HT1080 (cell line): ENCODE data around the gene PXN. TPM values are rescaled to one million over a fixed set of nuclear protein-coding genes. Genes with fewer than 3 reads are reported as not detected.

Source experiments
- DNase-seq: peaks from one replicate; pipeline ENCODE4 v3.0.0-alpha.2; 2015; ENCODE audit warnings: low read depth
- small RNA-seq: library from RNA; depleted of rRNA; stranded (forward); fragments of <200 nt; gene quantifications from one replicate; pipeline ENCODE3, GENCODE V24; 2014
- total RNA-seq: library from RNA; depleted of rRNA; stranded (reverse); fragments of >200 nt; shearing (Covaris generic); gene quantifications from 2 replicates; pipeline ENCODE4 v1.2.3, GENCODE V29; 2014; rRNA removed

The PXN gene
- total RNA-seq, 1 experiment from 2014 or later = 238 TPM

DNA sequence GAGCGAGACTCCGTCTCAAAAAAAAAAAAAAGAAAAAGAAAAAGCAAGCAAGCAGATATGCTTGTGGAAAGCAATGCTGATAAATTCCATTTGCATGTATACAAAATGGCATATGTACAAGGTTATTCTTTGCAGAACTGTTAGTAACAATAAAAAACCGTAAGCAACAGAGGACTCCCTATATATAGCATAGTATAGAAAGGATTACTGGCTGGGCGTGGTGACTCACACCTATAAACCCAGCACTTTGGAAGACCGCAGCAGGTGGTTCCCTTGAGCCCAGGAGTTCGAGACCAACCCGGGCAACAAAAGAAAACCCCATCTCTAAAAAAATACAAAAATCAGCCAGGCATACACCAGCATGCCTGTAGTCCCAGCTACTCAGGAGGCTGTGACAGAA is 84.6 kb downstream of the PXN start:
- no peak for DNase-seq

DNA sequence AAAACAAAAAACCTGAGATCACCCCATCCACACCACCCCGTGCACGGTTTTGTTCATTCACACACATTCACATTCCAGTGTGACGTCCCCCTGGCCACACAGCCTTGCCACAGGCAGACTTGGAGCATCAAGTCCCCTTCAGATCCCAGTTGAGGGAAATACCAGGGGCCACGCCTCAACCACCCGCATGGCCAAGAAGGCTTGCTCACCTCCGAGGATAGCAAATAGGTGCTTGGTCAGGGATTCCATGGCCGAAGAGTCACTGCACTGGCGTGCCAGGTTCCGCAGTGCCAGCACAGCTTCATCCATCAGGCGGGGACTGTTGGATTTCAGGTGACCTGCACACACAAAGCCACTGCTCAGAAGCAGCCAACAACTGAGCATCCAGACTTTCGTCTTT is 90.0 kb downstream of the PXN start:
- DNase-seq = no peak

DNA sequence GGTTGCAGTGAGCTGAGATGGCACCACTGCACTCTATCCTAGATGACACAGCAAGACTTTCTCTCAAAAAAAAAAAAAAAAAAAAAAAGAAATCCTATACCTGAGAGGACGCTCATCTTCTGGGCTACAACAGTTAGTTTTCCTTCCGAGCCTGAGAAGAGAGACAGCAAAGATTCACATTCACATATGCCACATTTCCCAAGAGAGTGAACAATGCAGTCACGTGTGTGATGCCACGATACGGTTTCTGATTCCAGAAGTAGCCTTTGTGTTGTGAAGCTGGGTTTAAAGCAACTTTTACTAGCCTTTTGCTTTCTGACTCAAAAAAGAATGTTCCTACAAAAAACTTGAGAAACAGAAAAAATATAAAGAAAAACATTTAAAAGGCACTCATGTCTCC is 90.5 kb downstream of the PXN start:
- DNase-seq = no peak

DNA sequence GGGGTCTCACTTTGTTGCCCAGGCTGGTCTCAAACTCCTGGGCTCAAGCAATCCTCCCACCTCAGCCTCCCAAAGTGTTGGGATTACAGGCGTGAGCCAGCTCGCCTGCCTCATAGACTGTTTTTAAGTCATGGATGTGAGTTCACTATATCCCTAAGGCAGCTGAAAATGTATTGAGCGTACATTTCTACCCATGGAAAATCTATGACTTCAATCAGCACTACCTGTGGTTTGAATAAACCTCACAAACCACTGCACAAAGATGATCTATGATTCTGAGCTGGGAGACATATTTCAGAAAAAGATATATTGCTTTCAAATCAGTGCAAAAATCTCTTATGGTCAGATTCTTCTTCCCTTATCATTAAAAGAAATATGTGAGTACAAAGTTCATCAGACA is 93.5 kb downstream of the PXN start:
- no peak for DNase-seq

DNA sequence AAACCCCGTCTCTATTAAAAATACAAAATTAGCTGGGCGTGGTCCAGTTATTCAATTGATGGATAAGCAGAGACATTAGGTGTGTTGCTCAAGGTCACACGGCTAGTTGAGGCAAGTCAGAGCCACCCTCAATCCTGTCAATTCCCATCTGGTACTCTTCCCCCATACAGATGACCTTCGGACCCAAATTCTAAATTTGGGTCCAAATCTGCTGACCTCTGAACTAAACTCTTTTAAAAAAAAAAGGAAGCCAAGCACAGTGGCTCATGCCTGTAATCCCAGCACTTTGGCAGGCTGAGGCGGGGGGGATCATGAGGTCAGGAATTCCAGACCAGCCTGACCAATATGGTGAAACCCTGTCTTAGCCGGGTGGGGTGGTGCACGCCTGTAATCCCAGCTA is 94.9 kb downstream of the PXN start:
- no peak for DNase-seq

DNA sequence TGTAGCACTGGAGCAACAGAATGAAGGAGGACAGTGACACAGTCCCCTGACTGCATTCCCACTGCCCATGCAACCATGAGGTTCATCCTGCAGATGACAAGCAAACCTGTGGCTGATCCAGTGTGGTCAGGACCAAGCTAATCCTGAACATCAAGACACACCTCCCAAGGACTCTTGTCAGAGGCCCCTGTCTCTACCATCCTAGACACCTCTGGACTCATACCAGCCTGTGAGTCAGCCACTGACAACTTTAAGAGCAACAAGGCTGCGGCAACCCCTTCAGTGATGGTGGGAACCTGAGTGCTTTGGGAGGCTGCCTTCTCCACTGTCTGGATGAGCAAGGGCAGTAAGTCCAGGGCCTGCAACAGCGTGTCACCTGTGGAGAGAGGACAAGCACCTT is 95.6 kb downstream of the PXN start:
- DNase-seq = peak; percentile 20

DNA sequence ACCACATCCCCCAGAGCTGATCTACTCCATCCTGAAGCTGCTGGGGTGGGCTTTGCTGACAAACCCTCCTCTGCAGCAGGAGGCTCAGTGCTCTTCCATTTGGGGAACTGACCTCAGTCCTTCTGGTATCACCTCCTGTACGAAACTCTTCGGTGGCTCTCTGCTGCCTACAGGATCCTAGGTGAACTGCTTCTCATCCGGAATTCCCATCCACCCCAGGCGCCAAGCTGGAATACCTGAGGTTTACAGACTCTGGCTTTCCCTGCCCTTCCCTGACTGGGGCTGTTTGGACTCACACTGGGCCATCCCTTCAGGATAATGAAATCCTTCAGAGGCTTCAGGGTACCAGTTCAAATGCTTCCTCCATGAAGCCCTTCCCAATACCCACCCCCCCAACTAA is 97.2 kb downstream of the PXN start:
- DNase-seq = no peak

DNA sequence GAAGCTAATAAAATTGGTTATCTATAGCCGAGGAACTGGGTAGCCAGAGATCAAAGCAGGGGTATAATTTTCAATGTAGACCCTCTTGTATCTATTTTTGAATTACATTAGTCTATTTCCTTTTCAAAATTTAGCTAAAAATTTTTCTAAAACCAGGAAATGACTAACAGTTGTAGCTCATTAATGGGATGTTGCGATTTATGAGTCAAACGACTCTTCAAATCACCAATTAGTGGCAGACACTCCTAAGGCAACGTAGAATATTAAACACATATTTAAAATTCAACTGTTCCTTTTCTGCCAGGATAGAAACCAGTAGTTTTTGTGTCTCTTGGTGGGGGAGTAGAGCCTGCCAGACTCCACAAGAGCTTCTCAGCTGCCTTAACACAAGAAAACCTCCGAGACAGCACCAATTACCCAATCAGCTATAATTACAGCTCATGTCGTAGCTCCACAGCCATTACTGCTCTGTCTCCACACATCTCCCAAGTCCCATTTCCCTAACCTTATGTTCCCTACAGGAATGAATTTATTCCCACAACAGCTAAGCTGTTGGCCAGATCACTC is 97.9 kb downstream of the PXN start:
- no peak for DNase-seq

DNA sequence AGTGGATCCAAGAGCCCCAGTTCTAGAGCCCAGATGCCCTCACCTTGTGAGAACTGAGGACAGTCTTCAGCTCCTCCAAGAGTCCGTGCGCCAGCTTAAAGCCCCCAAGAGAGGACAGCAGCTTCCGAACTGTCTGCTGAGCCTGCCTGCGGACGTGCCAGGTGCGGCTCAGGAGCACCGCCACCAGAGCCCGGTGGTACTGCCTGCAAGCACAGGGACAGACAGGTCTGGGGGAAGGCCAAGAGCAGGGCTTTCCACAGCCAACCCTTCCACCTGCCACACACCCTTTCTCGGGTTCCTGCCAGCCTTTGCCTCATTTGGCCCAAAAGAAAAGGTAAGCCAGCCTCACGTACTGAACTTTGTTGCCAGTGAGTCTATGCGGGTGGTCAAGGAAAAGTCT is 101.2 kb downstream of the PXN start:
- DNase-seq = no peak

DNA sequence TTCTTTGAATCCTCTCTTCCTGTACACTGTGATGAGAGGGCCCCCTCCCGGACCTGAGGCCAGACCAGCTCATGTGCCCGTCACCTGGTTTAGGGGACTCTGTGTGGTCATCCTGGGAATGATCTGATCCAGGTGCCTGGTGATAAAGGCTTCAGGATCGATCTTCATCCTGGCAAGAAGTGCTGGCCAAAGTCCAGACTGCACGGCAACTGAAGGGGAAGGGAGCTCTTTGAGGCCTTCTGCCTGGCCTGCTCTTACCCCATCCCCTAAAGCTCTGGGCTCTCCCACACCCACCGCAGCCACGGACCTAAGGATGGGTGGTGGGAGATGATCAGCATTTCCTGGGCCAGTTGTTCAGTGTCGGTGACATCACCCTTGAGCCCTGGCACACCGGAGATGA is 102.8 kb downstream of the PXN start:
- DNase-seq = no peak

DNA sequence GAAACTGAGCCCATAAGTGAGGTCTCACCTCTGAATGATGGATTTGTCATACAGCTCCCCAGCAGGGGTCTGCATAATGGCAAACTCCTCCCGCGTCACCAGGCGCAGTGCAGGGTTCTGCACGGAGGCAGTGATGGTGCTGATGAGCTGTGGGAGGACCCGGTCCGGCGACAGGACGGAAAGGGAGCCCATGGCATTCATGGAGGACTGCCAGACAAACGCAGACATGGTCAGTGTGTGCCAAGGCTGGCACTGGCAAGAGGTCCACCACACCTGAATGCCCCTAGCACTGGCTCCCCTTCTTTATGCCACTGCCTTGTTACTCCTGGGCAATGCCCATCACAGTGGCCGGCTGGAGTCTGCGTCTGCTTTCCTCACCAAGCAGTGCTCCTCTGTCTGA is 103.7 kb downstream of the PXN start:
- DNase-seq = no peak

Small RNAs within 50 kb of the gene (small RNA-seq; reads per million reads assigned to genes)
- 4,203 reads per million, percentile 99 among the genes with 10 or more reads in this experiment for gene RNU4-1
- 887 reads per million, percentile 98 among the genes with 10 or more reads in this experiment for gene RNU4-2
- not detected for gene RNU6-1088P

Other genes with a start within 250 kb of the PXN start
- 53.9 and 79.2 TPM in 2 replicates for gene RAB35, start 149.0 kb downstream of the PXN start, total RNA-seq
- gene GCN1, start 71.0 kb downstream of the PXN start, total RNA-seq = 107 and 112 TPM in 2 replicates
- gene RPLP0, start 64.6 kb downstream of the PXN start, total RNA-seq = 4,836 and 5,375 TPM in 2 replicates
- gene RNU4-2, start 26.2 kb upstream of the PXN start, total RNA-seq = not detected in 2 replicates
- not detected in 2 replicates for gene RNU4-1, start 27.5 kb upstream of the PXN start, total RNA-seq
- 0.40 and 1.6 TPM in 2 replicates for gene SIRT4, start 36.6 kb upstream of the PXN start, total RNA-seq
- gene PLA2G1B, start 62.0 kb upstream of the PXN start, total RNA-seq = not detected in 2 replicates
- gene MSI1, start 103.4 kb upstream of the PXN start, total RNA-seq = 0.40 and 0.92 TPM in 2 replicates
- 740 and 780 TPM in 2 replicates for gene COX6A1, start 172.4 kb upstream of the PXN start, total RNA-seq
- 44.0 and 48.3 TPM in 2 replicates for gene TRIAP1, start 180.7 kb upstream of the PXN start, total RNA-seq
- 20.9 and 23.5 TPM in 2 replicates for gene GATC, start 180.7 kb upstream of the PXN start, total RNA-seq
- gene SRSF9, start 204.0 kb upstream of the PXN start, total RNA-seq = 251 and 280 TPM in 2 replicates
- gene DYNLL1, start 230.4 kb upstream of the PXN start, total RNA-seq = 510 and 696 TPM in 2 replicates